Thyroid gland (tissue), 4 donors: Measurements from ENCODE around the gene KLF7. TPM values are rescaled to one million over a fixed set of nuclear protein-coding genes. Genes with fewer than 3 reads are reported as not detected.
"Not testable (repeated sequence)": the region's sequence is repeated elsewhere in the genome, so short reads cannot be mapped to it uniquely, and the experiment has no call there.

Experiments used
- DNase-seq, 2 donors: peaks; one replicate each; pipeline ENCODE4 v3.0.0-alpha.2; 2019
- H3K27ac ChIP-seq, 3 donors: fragments of 200-600 bp; sonication (generic); 1 replicate in 2 of 3; 2 replicates in 1 of 3; pipeline ENCODE4 v1.5.1; 2016 to 2019; ENCODE audit warnings: mild to moderate bottlenecking in 1 of 3, moderate library complexity in 1 of 3
- H3K27me3 ChIP-seq: fragments of 200-600 bp; sonication (generic); one replicate; pipeline ENCODE4 v1.5.1; 2019
- H3K36me3 ChIP-seq, 2 donors: fragments of 200-600 bp; sonication (generic); one replicate each; pipeline ENCODE4 v1.5.1; 2016 to 2019
- H3K4me1 ChIP-seq, 2 donors: fragments of 200-600 bp; sonication (generic); one replicate each; pipeline ENCODE4 v1.5.1; 2017 to 2019
- H3K4me3 ChIP-seq, 3 donors: fragments of 200-600 bp; sonication (generic); replicated peaks in 1 of 3; 1 replicate in 2 of 3; 2 replicates in 1 of 3; pipeline ENCODE4 v1.5.1; 2016; ENCODE audit warnings: mild to moderate bottlenecking in 1 of 3
- H3K9me3 ChIP-seq: fragments of 200-600 bp; sonication (generic); one replicate; pipeline ENCODE4 v1.5.1; 2017
- POLR2A ChIP-seq, 2 donors: fragments of 450-650 bp; IDR thresholded peaks; one replicate each; pipeline ENCODE4 v1.6.1; 2017; ENCODE audit warnings: antibody characterized with exemption in 2 of 2, mild to moderate bottlenecking in 2 of 2, moderate library complexity in 1 of 2
- WGBS, 2 donors: methylation state at CpG; one replicate each; pipeline ENCODE4 v1.1.5; 2017; 5-methylcytosine and 5-hydroxymethylcytosine counted together
- intact Hi-C: fragments of 100-400 bp; cut with DNase I; formaldehyde crosslinking; loops from one replicate; pipeline ENCODE4 v1.15.1; 2023
- total RNA-seq, 4 donors: library from RNA; depleted of rRNA; stranded (reverse); fragments of >200 nt; gene quantifications; one replicate each; pipeline ENCODE4 v1.2.3, GENCODE V29; 2016
- TF ChIP-seq, protein P1 (sequence below), 6 experiments: fragments of 200-600 bp in 3 of 6; fragments of 450-650 bp in 3 of 6; sonication (generic) in 3 of 6; IDR thresholded peaks; one replicate each; pipeline ENCODE4 v1.5.1; 2016 to 2019; ENCODE audit warnings: antibody characterized with exemption in 6 of 6, mild to moderate bottlenecking in 2 of 6, inconsistent platforms in 1 of 6, moderate library complexity in 1 of 6

The KLF7 gene
- total RNA-seq, 4 donors from 2014 or later: 19.4 to 29.5 (median 25.6) TPM

DNA sequence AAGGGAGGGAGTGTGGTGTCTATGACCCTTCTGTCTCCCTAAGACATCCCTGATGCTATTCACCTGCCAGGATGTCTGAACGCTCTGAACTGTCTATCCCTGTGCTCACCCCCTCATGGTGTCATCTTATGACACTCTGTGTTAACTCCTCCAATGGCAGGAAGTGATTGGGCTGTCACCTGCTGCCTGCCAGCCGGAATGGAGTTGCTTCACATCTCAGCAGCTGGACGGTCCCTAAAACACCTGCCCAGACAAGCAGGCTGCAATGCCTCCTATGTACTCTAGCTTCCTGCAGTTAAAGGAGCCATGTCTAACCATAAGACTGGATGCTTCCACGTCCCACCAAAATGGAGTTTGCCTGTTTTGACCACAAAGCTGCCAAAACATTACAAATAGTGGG is 126.5 kb downstream of the KLF7 start:
- Histone ChIP-seq H3K36me3 (no peaks in the 10 kb centered on the region), H3K9me3 (no peaks in the 10 kb centered on the region), H3K27ac (no peak overlapping the region), H3K4me3 (no peak overlapping the region), H3K27me3 (no peaks in the 10 kb centered on the region), H3K4me1 (no peaks in the 10 kb centered on the region)
- intact Hi-C loops: no loop called here
- WGBS, 2 donors: 77 to 85% methylated on average over 4 of the region's 4 CpGs
- DNase-seq: no peak
- TF ChIP-seq, protein P1, sequence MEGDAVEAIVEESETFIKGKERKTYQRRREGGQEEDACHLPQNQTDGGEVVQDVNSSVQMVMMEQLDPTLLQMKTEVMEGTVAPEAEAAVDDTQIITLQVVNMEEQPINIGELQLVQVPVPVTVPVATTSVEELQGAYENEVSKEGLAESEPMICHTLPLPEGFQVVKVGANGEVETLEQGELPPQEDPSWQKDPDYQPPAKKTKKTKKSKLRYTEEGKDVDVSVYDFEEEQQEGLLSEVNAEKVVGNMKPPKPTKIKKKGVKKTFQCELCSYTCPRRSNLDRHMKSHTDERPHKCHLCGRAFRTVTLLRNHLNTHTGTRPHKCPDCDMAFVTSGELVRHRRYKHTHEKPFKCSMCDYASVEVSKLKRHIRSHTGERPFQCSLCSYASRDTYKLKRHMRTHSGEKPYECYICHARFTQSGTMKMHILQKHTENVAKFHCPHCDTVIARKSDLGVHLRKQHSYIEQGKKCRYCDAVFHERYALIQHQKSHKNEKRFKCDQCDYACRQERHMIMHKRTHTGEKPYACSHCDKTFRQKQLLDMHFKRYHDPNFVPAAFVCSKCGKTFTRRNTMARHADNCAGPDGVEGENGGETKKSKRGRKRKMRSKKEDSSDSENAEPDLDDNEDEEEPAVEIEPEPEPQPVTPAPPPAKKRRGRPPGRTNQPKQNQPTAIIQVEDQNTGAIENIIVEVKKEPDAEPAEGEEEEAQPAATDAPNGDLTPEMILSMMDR (IDR thresholded peaks at IDR 0.05): no peak
- no peak for TF ChIP-seq POLR2A (IDR thresholded peaks at IDR 0.05)

DNA sequence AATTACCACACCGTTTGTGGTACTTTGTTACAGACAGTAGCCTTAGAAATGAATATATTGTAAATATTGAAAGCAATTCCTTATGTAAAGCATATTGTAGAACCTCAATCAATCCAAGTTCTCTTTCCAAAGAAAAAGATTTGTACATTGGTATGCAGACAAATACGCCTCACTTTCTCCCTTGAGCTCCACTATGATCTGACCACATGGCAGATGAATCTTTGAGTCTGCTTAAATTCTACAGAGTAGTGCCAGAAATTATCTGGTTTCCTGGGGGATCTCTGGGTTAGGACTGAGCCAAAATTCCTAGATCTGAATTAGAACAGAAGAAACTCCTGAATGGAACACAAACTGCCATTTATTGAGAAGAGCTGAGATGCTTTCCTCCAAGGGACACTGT is 127.4 kb downstream of the KLF7 start:
- H3K27me3 ChIP-seq: no peaks in the 10 kb centered on the region
- H3K36me3 ChIP-seq: no peaks in the 10 kb centered on the region
- WGBS, 2 donors: 74 to 82% methylated on average over 2 of the region's 2 CpGs
- intact Hi-C loops: no loop called here
- no peaks in the 10 kb centered on the region for H3K4me1 ChIP-seq
- no peak for DNase-seq
- H3K4me3 ChIP-seq: no peak overlapping the region
- no peaks in the 10 kb centered on the region for H3K9me3 ChIP-seq
- H3K27ac ChIP-seq: no peak overlapping the region
- TF ChIP-seq POLR2A (IDR thresholded peaks at IDR 0.05): no peak
- TF ChIP-seq, protein P1 (IDR thresholded peaks at IDR 0.05): no peak

GRCh38 chr2:207037896-207038295 is 127.9 kb downstream of the KLF7 start:
- Histone ChIP-seq H3K36me3 (no peaks in the 10 kb centered on the region), H3K4me3 (no peak overlapping the region), H3K27ac (no peak overlapping the region), H3K27me3 (no peaks in the 10 kb centered on the region), H3K4me1 (no peaks in the 10 kb centered on the region), H3K9me3 (no peaks in the 10 kb centered on the region)
- intact Hi-C loops: no loop called here
- WGBS, 2 donors: 61 to 64% methylated on average over 7 of the region's 7 CpGs
- TF ChIP-seq POLR2A (IDR thresholded peaks at IDR 0.05): no peak
- TF ChIP-seq, protein P1 (IDR thresholded peaks at IDR 0.05): no peak
- DNase-seq: no peak

GRCh38 chr2:207037023-207037422 is 128.7 kb downstream of the KLF7 start:
- H3K27me3 ChIP-seq, H3K36me3 ChIP-seq, intact Hi-C loops, H3K9me3 ChIP-seq, H3K27ac ChIP-seq, H3K4me3 ChIP-seq, H3K4me1 ChIP-seq, DNase-seq: not testable (repeated sequence)
- 21 to 48% methylated on average over 4 to 5 of the region's 8 CpGs for WGBS, 2 donors

- H3K27me3 ChIP-seq: no peaks in the 10 kb centered on the region
- no peaks in the 10 kb centered on the region for H3K36me3 ChIP-seq
- intact Hi-C loops: no loop called here
- no peak overlapping the region for H3K27ac ChIP-seq
- WGBS, 2 donors: 64 to 78% methylated on average over 2 of the region's 2 CpGs
- H3K4me3 ChIP-seq: no peak overlapping the region
- TF ChIP-seq, protein P1 (IDR thresholded peaks at IDR 0.05): no peak
- no peak for TF ChIP-seq POLR2A (IDR thresholded peaks at IDR 0.05)
- no peaks in the 10 kb centered on the region for H3K9me3 ChIP-seq
- no peak for DNase-seq
- no peaks in the 10 kb centered on the region for H3K4me1 ChIP-seq
Observed at GRCh38 chr2:207035875-207036274, 129.9 kb downstream of the KLF7 start.

GRCh38 chr2:207032490-207032889 is 133.3 kb downstream of the KLF7 start:
- WGBS, 2 donors: 90 to 95% methylated on average over 2 of the region's 2 CpGs
- Histone ChIP-seq H3K27me3 (no peaks in the 10 kb centered on the region), H3K27ac (no peak overlapping the region), H3K4me1 (no peaks in the 10 kb centered on the region), H3K9me3 (no peaks in the 10 kb centered on the region), H3K4me3 (no peak overlapping the region), H3K36me3 (no peaks in the 10 kb centered on the region)
- DNase-seq: no peak
- TF ChIP-seq POLR2A (IDR thresholded peaks at IDR 0.05): no peak
- TF ChIP-seq, protein P1 (IDR thresholded peaks at IDR 0.05): no peak
- intact Hi-C loops: no loop called here
